Measurements from ENCODE around the gene UGT1A6.

UGT1A6 gene

DNA sequence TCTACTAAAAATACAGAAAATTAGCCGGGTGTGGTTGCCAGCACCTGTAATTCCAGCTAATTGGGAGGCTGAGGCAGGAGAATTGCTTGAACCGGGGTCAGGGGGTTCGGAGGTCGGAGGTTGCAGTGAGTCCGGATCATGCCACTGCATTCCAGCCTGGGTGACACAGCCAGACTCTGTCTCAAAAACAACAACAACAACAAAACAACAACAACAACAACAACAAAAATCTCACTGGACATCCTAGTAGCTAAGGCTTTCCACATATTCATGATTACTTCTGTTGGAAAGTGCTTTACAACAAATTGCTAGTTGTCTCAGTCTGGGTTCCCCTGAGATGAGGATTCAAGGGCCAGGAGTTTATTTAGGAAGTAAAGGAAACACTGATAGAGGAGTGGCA is 81.2 kb downstream of the UGT1A6 start:
- no peak for DNase-seq (ENCODE audit: low read depth)
- TF ChIP-seq, protein P1, sequence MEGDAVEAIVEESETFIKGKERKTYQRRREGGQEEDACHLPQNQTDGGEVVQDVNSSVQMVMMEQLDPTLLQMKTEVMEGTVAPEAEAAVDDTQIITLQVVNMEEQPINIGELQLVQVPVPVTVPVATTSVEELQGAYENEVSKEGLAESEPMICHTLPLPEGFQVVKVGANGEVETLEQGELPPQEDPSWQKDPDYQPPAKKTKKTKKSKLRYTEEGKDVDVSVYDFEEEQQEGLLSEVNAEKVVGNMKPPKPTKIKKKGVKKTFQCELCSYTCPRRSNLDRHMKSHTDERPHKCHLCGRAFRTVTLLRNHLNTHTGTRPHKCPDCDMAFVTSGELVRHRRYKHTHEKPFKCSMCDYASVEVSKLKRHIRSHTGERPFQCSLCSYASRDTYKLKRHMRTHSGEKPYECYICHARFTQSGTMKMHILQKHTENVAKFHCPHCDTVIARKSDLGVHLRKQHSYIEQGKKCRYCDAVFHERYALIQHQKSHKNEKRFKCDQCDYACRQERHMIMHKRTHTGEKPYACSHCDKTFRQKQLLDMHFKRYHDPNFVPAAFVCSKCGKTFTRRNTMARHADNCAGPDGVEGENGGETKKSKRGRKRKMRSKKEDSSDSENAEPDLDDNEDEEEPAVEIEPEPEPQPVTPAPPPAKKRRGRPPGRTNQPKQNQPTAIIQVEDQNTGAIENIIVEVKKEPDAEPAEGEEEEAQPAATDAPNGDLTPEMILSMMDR (IDR thresholded peaks at IDR 0.05; ENCODE audit: control insufficient read depth, insufficient read depth, low read depth, low read length, missing control alignments) = no peak
- H3K4me3 ChIP-seq (ENCODE audit: control insufficient read depth, low read depth, low read length) = no peak overlapping the region

DNA sequence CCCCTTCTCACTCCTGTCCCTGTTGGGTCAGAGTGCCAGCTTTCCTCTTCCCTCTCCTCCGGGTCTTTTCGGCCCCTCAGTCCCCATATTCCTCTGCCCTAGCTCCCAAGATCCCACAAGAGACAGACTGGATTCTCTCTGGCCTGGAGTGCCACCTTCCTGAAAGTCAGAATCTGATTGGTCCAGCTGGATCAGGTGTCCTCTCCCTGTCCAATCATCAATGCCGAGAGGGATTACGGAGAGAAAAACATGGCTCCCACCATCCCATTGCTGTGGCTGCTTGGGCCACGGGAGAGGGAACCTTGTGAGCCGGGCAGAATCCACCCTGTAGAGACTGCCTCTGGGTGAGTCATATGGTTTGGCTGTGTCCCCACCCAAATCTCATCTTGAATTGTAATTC is 82.7 kb downstream of the UGT1A6 start:
- TF ChIP-seq, protein P1 (IDR thresholded peaks at IDR 0.05; ENCODE audit: control insufficient read depth, insufficient read depth, low read depth, low read length, missing control alignments) = no peak
- no peak for DNase-seq (ENCODE audit: low read depth)
- no peak overlapping the region for H3K4me3 ChIP-seq (ENCODE audit: control insufficient read depth, low read depth, low read length)

DNA sequence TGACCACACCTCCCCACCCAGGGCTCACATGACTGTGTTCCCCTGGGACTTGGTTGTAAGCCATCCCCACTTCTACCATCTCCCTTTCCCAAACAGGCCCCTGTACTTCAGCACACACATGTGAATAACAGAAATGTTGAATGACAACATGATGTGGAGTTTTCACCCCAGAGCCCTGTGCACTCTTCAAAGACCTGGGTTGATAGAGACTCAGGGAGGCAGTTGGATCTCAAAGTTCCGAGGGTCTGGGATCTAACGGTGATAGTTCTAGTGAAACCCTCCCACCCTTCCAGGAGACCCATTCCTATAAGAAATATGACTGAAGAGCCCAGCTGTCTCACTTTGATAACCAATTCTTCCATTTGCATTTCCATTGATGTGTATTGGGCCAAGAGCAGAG is 85.3 kb downstream of the UGT1A6 start, which contains the start of gene MROH2A:
Gene MROH2A, plus strand, starts transcription at position 301 of the 400 bp plus-strand sequence. CDS start 1,029 bp downstream, outside the sequence.
- DNase-seq (ENCODE audit: low read depth) = no peak
- no peak within 1 kb of the TSS for H3K4me3 ChIP-seq (ENCODE audit: control insufficient read depth, low read depth, low read length)
- TF ChIP-seq, protein P1 (IDR thresholded peaks at IDR 0.05; ENCODE audit: control insufficient read depth, insufficient read depth, low read depth, low read length, missing control alignments) = no peak

DNA sequence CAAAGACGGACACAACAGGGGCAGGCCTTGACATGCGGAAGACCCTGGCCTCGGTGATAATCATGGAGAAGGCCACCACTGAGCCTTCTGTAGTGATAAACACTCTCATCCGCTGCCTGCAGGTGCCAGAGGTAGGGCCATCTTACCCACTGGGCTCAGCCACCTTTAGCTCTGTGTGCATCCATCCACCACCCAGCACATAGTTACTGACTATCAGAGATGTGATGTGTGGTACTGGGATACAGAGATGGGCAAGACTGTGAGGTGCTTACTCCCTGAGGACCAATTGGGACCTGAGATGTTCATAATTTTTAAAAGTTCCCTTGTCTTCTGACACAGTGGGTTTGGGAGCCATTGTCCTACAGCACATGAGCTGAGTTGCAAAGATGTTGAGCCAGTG is 87.0 kb downstream of the UGT1A6 start:
- H3K4me3 ChIP-seq (ENCODE audit: control insufficient read depth, low read depth, low read length) = no peak overlapping the region
- DNase-seq (ENCODE audit: low read depth) = no peak
- TF ChIP-seq, protein P1 (IDR thresholded peaks at IDR 0.05; ENCODE audit: control insufficient read depth, insufficient read depth, low read depth, low read length, missing control alignments) = no peak

DNA sequence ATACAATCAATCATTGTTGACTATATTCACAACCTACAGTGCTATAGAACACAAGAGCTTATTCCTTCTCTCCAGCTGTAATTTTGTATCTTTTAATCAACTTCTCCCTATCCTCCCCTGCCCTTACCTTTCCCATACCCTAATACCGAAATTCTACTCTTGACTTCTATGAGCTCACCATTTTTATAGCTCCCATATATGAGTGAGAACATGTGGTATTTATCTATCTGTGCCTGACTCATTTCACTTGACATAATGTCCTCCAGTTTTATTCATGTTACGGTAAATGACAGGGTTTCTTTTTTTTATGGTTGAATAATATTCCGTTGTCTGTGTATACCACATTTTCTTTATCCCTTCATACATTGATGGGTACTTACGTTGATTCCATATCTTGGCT is 88.1 kb downstream of the UGT1A6 start:
- TF ChIP-seq, protein P1 (IDR thresholded peaks at IDR 0.05; ENCODE audit: control insufficient read depth, insufficient read depth, low read depth, low read length, missing control alignments) = no peak
- no peak overlapping the region for H3K4me3 ChIP-seq (ENCODE audit: control insufficient read depth, low read depth, low read length)
- no peak for DNase-seq (ENCODE audit: low read depth)

DNA sequence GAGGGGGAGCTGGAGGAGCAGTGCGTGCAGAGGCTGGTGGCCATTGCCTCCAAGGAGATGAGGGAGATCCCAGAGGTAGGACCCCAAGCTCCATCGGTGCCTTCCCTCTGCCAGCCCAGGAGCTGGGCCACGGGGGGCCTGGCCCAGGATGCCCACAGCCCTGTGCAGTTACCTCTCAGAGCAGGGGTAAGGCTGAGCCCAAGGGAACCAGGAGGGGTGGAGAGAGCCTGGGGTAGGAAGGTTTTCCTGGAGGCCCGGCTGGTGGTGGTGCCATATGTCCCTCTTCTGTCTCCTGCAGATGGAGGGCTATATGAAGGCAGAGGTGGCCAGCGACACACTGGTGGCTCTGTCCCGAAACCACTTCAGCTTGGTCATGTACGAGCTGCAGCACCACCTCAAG is 96.9 kb downstream of the UGT1A6 start:
- no peak overlapping the region for H3K4me3 ChIP-seq (ENCODE audit: control insufficient read depth, low read depth, low read length)
- DNase-seq (ENCODE audit: low read depth) = no peak
- TF ChIP-seq, protein P1 (IDR thresholded peaks at IDR 0.05; ENCODE audit: control insufficient read depth, insufficient read depth, low read depth, low read length, missing control alignments) = no peak

All from AG09309 (cell line).